ENCODE data around the gene COMMD10. TPM values are rescaled to one million over a fixed set of nuclear protein-coding genes. Genes with fewer than 3 reads are reported as not detected.

COMMD10 gene
- total RNA-seq, result 22.6 to 25.7 TPM (median 23.3 TPM) in 3 replicates

- Mint-ChIP-seq H3K27ac (peak within 1 kb of the TSS; percentile 94), H3K36me3 (peaks cover 22% of the 10 kb centered on the region), H3K4me3 (peak within 1 kb of the TSS; percentile 87), H3K9me3 (peaks cover 9% of the 10 kb centered on the region), H3K4me1 (peaks cover 23% of the 10 kb centered on the region), H3K27me3 (ENCODE audit: low read depth) (no peaks in the 10 kb centered on the region)
- DNase-seq (ENCODE audit: low spot score in 2 of 2, unreplicated experiment in 2 of 2), result peak; percentile 50 to 75
- TF ChIP-seq CTCF (IDR thresholded peaks at IDR 0.05; ENCODE audit: unreplicated experiment), result no peak
Measured at GRCh38 chr5:116084871-116085715, at the start of gene COMMD10. TSS of gene COMMD10 (plus strand) at chr5:116085025.

- no peaks in the 10 kb centered on the region for H3K36me3 Mint-ChIP-seq
- H3K4me1 Mint-ChIP-seq, result peaks cover 3% of the 10 kb centered on the region
- H3K27ac Mint-ChIP-seq, result no peak overlapping the region
- TF ChIP-seq CTCF (IDR thresholded peaks at IDR 0.05; ENCODE audit: unreplicated experiment), result no peak
- no peaks in the 10 kb centered on the region for H3K9me3 Mint-ChIP-seq
- no peak overlapping the region for H3K4me3 Mint-ChIP-seq
- DNase-seq (ENCODE audit: low spot score in 2 of 2, unreplicated experiment in 2 of 2), result no peak
- H3K27me3 Mint-ChIP-seq (ENCODE audit: low read depth), result peaks cover 4% of the 10 kb centered on the region
Measured at GRCh38 chr5:116035123-116035522, 49.7 kb upstream of the COMMD10 start.

DNA sequence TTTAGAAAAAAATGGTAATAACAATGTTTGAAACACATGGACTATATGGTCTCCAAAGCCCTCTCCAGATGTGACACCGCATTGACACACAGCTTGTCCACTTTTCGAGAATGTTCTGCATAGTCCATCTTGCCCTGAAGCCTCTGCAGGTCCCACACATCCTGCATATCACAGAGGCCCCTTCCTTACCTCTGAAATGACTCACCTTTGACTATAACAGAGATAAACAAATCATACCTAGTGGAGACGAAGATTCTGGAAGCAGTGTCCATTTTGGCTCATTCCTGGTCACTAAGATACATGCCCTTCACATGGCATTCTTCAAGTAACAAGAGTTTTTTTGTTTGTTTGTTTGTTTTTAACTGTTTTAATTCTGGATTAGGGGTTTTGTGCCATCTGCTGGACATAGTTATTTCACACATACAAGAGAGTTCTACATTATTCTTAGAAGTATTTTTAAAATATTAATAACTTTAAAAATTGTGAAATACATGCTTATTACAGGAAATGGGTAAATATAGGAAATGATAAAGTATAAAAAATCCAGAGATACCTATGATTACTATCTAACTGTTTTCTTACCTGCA is 47.5 kb upstream of the COMMD10 start:
- no peaks in the 10 kb centered on the region for H3K36me3 Mint-ChIP-seq
- H3K4me1 Mint-ChIP-seq, result no peaks in the 10 kb centered on the region
- no peak for TF ChIP-seq CTCF (IDR thresholded peaks at IDR 0.05; ENCODE audit: unreplicated experiment)
- no peak for DNase-seq (ENCODE audit: low spot score in 2 of 2, unreplicated experiment in 2 of 2)
- no peaks in the 10 kb centered on the region for H3K9me3 Mint-ChIP-seq
- H3K4me3 Mint-ChIP-seq, result no peak overlapping the region
- peaks cover 7% of the 10 kb centered on the region for H3K27me3 Mint-ChIP-seq (ENCODE audit: low read depth)
- no peak overlapping the region for H3K27ac Mint-ChIP-seq

DNA sequence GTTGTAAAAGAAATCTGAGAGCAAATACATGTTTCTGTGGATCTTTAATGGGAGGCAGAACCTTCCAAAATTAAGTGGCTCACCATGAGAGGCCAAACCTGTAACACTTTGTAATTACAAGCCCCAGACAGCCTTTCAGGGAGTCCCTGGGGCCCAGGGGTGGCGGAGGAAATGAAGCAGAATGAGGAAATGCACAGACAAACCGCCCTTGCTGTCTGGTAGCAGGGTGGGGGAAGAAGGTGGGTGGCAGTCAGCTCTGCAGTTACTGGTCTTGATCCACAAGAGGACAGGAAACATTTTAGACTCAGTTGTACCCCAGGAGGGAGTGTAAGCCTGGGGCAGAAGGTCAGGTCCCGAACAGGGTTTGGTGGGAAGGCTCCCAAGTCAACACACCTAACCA is 46.0 kb upstream of the COMMD10 start:
- Mint-ChIP-seq H3K36me3 (no peaks in the 10 kb centered on the region), H3K4me1 (peaks cover 3% of the 10 kb centered on the region), H3K27ac (no peak overlapping the region), H3K4me3 (no peak overlapping the region), H3K9me3 (no peaks in the 10 kb centered on the region), H3K27me3 (ENCODE audit: low read depth) (peaks cover 8% of the 10 kb centered on the region)
- TF ChIP-seq CTCF (IDR thresholded peaks at IDR 0.05; ENCODE audit: unreplicated experiment), result no peak
- DNase-seq (ENCODE audit: low spot score in 2 of 2, unreplicated experiment in 2 of 2), result no peak

DNA sequence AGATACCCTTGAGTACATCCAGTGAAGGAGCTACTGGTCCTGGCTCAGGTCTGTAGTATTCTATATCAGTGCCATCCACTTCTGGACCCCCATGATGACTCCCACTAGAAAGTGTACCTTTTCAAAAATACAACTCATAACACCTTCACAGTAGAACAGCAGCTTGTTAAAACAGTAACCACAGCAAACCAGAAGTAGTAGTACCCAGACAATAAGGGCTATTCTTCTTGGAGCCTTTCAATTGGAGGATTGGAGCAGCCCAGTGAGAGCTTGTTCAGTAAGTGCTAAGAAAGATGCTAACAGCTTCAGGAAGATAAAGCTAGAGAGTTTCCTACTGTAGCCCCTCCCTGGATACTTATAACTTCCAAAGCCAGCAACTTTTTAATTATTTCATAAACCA is 42.5 kb upstream of the COMMD10 start:
- peaks cover 5% of the 10 kb centered on the region for H3K4me1 Mint-ChIP-seq
- peaks cover 8% of the 10 kb centered on the region for H3K27me3 Mint-ChIP-seq (ENCODE audit: low read depth)
- H3K4me3 Mint-ChIP-seq, result no peak overlapping the region
- no peaks in the 10 kb centered on the region for H3K9me3 Mint-ChIP-seq
- no peaks in the 10 kb centered on the region for H3K36me3 Mint-ChIP-seq
- H3K27ac Mint-ChIP-seq, result no peak overlapping the region
- DNase-seq (ENCODE audit: low spot score in 2 of 2, unreplicated experiment in 2 of 2), result no peak
- no peak for TF ChIP-seq CTCF (IDR thresholded peaks at IDR 0.05; ENCODE audit: unreplicated experiment)

Measured in mesothelial cell of epicardium (in vitro differentiated cells).